Activated CD4-positive, alpha-beta T cell treated with anti-CD3 and anti-CD28 coated beads, Interleukin-2, amount 10 ng/mL, durations not matched to agents 7 days and 5 days (primary cell): ENCODE measurements around the gene SLC1A4. TPM values are rescaled to one million over a fixed set of nuclear protein-coding genes. Genes with fewer than 3 reads are reported as not detected.
"Not testable (repeated sequence)": the region's sequence is repeated elsewhere in the genome, so short reads cannot be mapped to it uniquely, and the experiment has no call there.

Experiments used
- CTCF ChIA-PET: fragments of 350-600 bp; sonication (Branson Sonifier 250); formaldehyde crosslinking; loops from one replicate; lab custom pipeline; 2021; ENCODE audit warnings: antibody characterized with exemption; lab: Charles Lee
- POLR2A ChIA-PET: fragments of 350-600 bp; sonication (Branson Sonifier 250); formaldehyde crosslinking; loops from one replicate; lab custom pipeline; 2021; ENCODE audit warnings: antibody characterized with exemption; lab: Charles Lee
- DNase-seq: peaks from one replicate; pipeline ENCODE4 v3.0.0-alpha.2; 2020
- H3K27ac Mint-ChIP-seq: one replicate; pipeline ENCODE4 v1.8.0; 2021; ENCODE audit warnings: mild to moderate bottlenecking, moderate library complexity, mixed read lengths
- H3K27me3 Mint-ChIP-seq: one replicate; pipeline ENCODE4 v1.8.0; 2021; ENCODE audit warnings: mixed read lengths
- H3K36me3 Mint-ChIP-seq: one replicate; pipeline ENCODE4 v1.8.0; 2021; ENCODE audit warnings: low read depth, mixed read lengths
- H3K4me1 Mint-ChIP-seq: one replicate; pipeline ENCODE4 v1.8.0; 2021; ENCODE audit warnings: mixed read lengths
- H3K4me3 Mint-ChIP-seq: one replicate; pipeline ENCODE4 v1.8.0; 2021; ENCODE audit warnings: mild to moderate bottlenecking, moderate library complexity, mixed read lengths
- H3K9me3 Mint-ChIP-seq: one replicate; pipeline ENCODE4 v1.8.0; 2021; ENCODE audit warnings: mixed read lengths
- total RNA-seq, 2 experiments: library from RNA; stranded (reverse); gene quantifications; one replicate each; pipeline ENCODE4 v1.2.3, GENCODE V29; 2021

SLC1A4 gene
- total RNA-seq, 2 experiments from 2014 or later, result 50.1 to 54.6 TPM

DNA sequence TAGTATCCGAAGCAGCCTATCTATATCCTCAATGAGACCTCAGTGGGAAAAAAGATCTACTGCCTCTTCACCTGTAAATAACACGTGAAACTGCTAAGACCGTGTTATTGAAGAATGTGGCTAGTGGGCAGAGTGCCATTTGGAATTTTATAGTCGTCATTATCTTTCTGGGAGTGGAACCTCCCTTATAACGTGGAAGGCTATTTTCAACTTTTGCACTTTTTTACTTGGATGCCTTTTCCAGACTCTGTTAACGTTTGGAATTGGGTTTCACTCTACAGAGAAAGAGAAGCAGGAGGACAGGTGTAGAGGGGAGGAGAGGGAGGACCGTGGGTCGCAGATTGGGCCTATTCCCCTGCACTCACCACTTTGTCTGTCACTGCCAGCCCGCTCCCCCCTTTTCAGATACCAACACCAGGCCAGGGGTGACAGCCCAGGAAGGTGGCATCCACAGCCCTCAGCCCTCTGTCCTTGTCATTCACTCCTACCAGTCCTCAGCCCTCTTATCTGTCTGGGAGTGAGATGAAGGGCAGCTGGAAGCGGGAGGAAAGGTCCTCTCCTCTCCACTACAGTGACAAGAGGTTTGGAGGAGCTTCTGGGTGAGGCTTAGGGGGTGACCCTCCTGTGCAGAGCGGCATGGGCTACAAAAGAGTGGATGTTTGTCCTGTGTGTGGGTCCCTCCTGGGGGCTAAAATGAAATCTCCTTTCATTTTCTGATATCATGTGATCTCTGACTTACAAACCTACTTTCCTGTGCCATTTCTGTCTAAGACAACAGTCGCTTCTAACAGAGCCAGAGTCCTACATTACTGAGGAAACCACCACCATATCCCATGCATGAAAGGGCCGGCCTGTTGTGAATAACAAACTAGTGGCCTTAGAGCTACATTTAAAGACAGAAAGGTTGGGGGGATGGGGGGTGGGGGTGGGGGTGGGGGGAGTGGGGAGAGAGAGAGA lies 43.1 kb downstream of the SLC1A4 start:
- DNase-seq, result no peak
- CTCF ChIA-PET, result interaction anchor here (0.7 to 5.0 kb wide), 3 partner anchors 23 to 114 kb away, joined by 3 to 26 read pairs (median 3); no protein-coding TSS in a partner anchor
- POLR2A ChIA-PET, result interaction anchor here (0.6 kb wide), 1 partner anchor 11 kb away, joined by 3 read pairs; no protein-coding TSS in a partner anchor
- peak overlapping the region; percentile 44 for H3K27ac Mint-ChIP-seq
- no peaks in the 10 kb centered on the region for H3K36me3 Mint-ChIP-seq
- H3K4me1 Mint-ChIP-seq, result peaks cover 23% of the 10 kb centered on the region
- no peaks in the 10 kb centered on the region for H3K9me3 Mint-ChIP-seq
- peak overlapping the region; percentile 1 for H3K4me3 Mint-ChIP-seq
- no peaks in the 10 kb centered on the region for H3K27me3 Mint-ChIP-seq

DNA sequence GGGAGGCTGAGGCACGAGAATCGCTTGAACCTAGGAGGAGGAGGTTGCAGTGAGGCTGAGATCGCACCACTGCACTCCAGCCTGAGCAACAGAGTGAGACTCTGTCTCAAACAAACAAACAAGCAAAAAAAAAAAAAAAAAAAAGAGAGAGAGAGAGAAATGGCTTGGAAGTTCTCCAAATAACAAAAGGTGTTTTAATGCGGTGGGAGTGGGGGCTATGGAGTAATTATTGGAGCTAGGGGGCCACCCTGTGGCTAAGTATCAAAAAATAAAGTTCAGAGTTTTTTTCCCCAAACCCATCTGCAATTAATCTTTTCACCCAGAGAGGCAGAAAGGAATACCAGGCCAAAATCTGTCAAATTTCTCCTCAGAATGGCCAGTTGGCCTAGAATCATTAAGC lies 44.0 kb downstream of the SLC1A4 start:
- Mint-ChIP-seq H3K36me3 (no peaks in the 10 kb centered on the region), H3K4me1 (peaks cover 23% of the 10 kb centered on the region), H3K4me3 (no peak overlapping the region), H3K27me3 (no peaks in the 10 kb centered on the region), H3K9me3 (no peaks in the 10 kb centered on the region), H3K27ac (no peak overlapping the region)
- no peak for DNase-seq
- ChIA-PET CTCF (interaction anchor here (0.6 to 5.0 kb wide), 7 partner anchors 10 to 362 kb away, joined by 3 to 26 read pairs (median 3); no protein-coding TSS in a partner anchor), POLR2A (interaction anchor here (0.6 kb wide), 2 partner anchors 10 to 110 kb away, joined by 3 to 10 read pairs; no protein-coding TSS in a partner anchor)

- POLR2A ChIA-PET, result interaction anchor here (0.6 kb wide), 1 partner anchor 111 kb away, joined by 10 read pairs; no protein-coding TSS in a partner anchor
- CTCF ChIA-PET, result interaction anchor here (0.6 to 5.0 kb wide), 6 partner anchors 10 to 362 kb away, joined by 3 to 26 read pairs (median 3); no protein-coding TSS in a partner anchor
Measured at GRCh38 chr2:65033667-65034066, 44.5 kb downstream of the SLC1A4 start.

GRCh38 chr2:65035351-65035943 lies 46.2 kb downstream of the SLC1A4 start:
- no peak overlapping the region for H3K27ac Mint-ChIP-seq
- H3K4me1 Mint-ChIP-seq, result peaks cover 27% of the 10 kb centered on the region
- H3K27me3 Mint-ChIP-seq, result no peaks in the 10 kb centered on the region
- no peak overlapping the region for H3K4me3 Mint-ChIP-seq
- POLR2A ChIA-PET, result no interaction called here
- H3K9me3 Mint-ChIP-seq, result no peaks in the 10 kb centered on the region
- DNase-seq, result no peak
- H3K36me3 Mint-ChIP-seq, result no peaks in the 10 kb centered on the region
- CTCF ChIA-PET, result interaction anchor here (0.6 to 5.0 kb wide), 2 partner anchors 56 to 118 kb away, joined by 3 to 26 read pairs; no protein-coding TSS in a partner anchor

More at GRCh38 chr2:65033667-65034066, 44.5 kb downstream of the SLC1A4 start:
- H3K9me3 Mint-ChIP-seq, DNase-seq, H3K27me3 Mint-ChIP-seq, H3K27ac Mint-ChIP-seq, H3K4me3 Mint-ChIP-seq, H3K36me3 Mint-ChIP-seq: not testable (repeated sequence)
- H3K4me1 Mint-ChIP-seq, result peaks cover 23% of the 10 kb centered on the region

DNA sequence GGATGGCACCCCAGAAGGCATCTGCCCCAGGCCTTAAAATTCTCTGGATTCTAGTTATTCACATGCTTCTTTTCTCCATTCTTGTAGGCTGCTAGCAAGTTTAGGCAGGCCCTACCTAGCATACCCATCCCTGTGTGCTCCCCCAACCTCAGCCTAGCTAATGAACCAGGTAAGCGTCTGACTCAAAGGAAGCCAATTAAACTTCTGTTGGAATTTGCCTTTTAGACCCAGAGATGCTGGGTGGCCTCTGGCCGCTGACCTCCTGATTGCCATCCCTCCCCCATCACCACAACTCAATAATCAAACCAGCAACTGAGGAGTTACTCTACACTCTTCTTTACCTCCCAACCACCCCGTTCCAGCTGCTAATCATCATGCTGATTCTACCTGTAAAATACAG lies 48.0 kb downstream of the SLC1A4 start:
- Mint-ChIP-seq H3K9me3 (no peaks in the 10 kb centered on the region), H3K27me3 (no peaks in the 10 kb centered on the region), H3K4me1 (peaks cover 14% of the 10 kb centered on the region), H3K4me3 (no peak overlapping the region), H3K27ac (no peak overlapping the region), H3K36me3 (no peaks in the 10 kb centered on the region)
- ChIA-PET CTCF (interaction anchor here (0.7 to 1.8 kb wide), 2 partner anchors 118 to 119 kb away, joined by 3 to 4 read pairs; no protein-coding TSS in a partner anchor), POLR2A (no interaction called here)
- no peak for DNase-seq

GRCh38 chr2:65039640-65040039 lies 50.4 kb downstream of the SLC1A4 start:
- H3K27ac Mint-ChIP-seq, result no peak overlapping the region
- no peak overlapping the region for H3K4me3 Mint-ChIP-seq
- POLR2A ChIA-PET, result no interaction called here

DNA sequence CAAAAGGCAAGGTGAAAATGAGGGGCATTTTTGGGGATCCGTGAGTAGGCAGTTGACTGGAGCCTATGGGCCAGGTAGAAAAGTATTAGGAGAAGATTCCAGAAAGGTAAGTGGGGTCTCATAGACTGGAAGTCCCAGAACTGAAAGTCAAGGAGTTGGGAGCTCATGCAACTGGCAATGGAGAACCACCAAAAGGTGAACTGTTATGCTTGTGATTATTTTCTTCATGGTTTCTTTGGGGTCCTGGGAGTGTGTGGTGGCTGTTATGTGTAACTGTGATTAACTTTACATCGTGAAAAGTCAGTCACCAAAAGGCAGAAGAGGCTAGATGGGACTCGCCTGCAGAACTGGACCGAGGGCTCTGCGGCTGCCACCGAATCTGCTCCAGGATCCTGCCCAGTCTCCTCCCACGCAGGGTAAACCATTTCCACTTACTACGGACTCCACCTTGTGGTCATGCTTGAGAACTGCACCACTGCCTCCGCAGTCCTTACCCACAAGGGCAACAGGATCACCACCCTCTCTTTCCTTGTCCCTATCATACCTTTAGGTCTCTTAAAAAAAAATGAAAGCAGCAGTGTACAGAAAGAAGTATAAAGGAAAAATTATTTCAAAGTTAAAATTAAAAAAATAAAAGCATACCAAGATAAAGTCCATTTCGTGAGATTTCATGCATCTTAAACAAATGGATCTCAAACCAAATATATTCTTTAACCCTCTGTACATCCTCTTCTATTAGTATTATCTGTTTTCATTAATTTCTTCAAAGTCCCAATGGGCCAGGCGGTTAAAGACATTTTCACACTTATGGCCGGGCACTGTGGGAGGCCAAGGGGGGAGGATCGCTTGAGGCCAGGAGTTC lies 51.4 kb downstream of the SLC1A4 start:
- H3K4me3 Mint-ChIP-seq, result no peak overlapping the region
- ChIA-PET POLR2A (no interaction called here), CTCF (interaction anchor here (0.6 to 1.6 kb wide), 7 partner anchors 15 to 134 kb away, joined by 3 to 7 read pairs (median 3); no protein-coding TSS in a partner anchor)
- peaks cover 9% of the 10 kb centered on the region for H3K9me3 Mint-ChIP-seq
- H3K27ac Mint-ChIP-seq, result no peak overlapping the region
- H3K4me1 Mint-ChIP-seq, result peaks cover 16% of the 10 kb centered on the region
- DNase-seq, result peak; percentile 85
- peaks cover 12% of the 10 kb centered on the region for H3K36me3 Mint-ChIP-seq
- H3K27me3 Mint-ChIP-seq, result no peaks in the 10 kb centered on the region

More at GRCh38 chr2:65039640-65040039, 50.4 kb downstream of the SLC1A4 start:
- peaks cover 7% of the 10 kb centered on the region for H3K9me3 Mint-ChIP-seq
- H3K4me1 Mint-ChIP-seq, result peaks cover 16% of the 10 kb centered on the region
- H3K27me3 Mint-ChIP-seq, result no peaks in the 10 kb centered on the region
- CTCF ChIA-PET, result interaction anchor here (1.2 kb wide), 1 partner anchor 122 kb away, joined by 7 read pairs; no protein-coding TSS in a partner anchor
- no peak for DNase-seq
- peaks cover 9% of the 10 kb centered on the region for H3K36me3 Mint-ChIP-seq

DNA sequence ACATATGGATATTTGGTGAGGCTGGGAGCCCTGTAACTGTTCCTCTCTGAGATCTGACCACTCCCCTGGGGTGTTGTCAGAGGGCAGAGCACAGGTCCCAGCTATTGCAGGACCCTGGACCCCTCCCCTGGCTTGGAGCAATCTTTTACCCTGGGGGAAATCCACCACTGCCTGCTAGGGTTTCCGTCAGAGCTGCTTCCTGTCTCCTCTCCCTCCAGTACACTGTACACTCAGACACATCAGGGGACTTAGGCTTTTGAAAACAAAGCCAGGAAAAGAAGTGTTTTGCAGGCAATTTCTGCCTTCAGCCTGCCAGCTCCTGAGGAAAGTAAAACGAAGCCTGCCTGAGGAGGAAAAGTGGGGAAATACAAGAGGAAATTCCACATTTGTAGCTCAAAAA lies 53.8 kb downstream of the SLC1A4 start:
- CTCF ChIA-PET, result interaction anchor here (0.5 to 3.0 kb wide), 5 partner anchors 9 to 125 kb away, joined by 3 to 19 read pairs (median 4); no protein-coding TSS in a partner anchor

GRCh38 chr2:65044097-65044735 lies 55.0 kb downstream of the SLC1A4 start:
- H3K36me3 Mint-ChIP-seq, result peaks cover 21% of the 10 kb centered on the region
- CTCF ChIA-PET, result interaction anchor here (0.9 to 3.0 kb wide), 4 partner anchors 10 to 127 kb away, joined by 3 to 19 read pairs (median 3); no protein-coding TSS in a partner anchor
- no peak for DNase-seq
- no peak overlapping the region for H3K4me3 Mint-ChIP-seq
- peaks cover 16% of the 10 kb centered on the region for H3K4me1 Mint-ChIP-seq
- H3K9me3 Mint-ChIP-seq, result peaks cover 13% of the 10 kb centered on the region
- POLR2A ChIA-PET, result no interaction called here
- no peak overlapping the region for H3K27ac Mint-ChIP-seq
- no peaks in the 10 kb centered on the region for H3K27me3 Mint-ChIP-seq

More for the DNA sequence above, 53.8 kb downstream of the SLC1A4 start:
- no peak overlapping the region for H3K4me3 Mint-ChIP-seq
- H3K9me3 Mint-ChIP-seq, result peaks cover 9% of the 10 kb centered on the region
- peaks cover 16% of the 10 kb centered on the region for H3K4me1 Mint-ChIP-seq
- H3K36me3 Mint-ChIP-seq, result peaks cover 17% of the 10 kb centered on the region
- no peaks in the 10 kb centered on the region for H3K27me3 Mint-ChIP-seq
- POLR2A ChIA-PET, result interaction anchor here (0.6 to 0.7 kb wide), 2 partner anchors 10 to 17 kb away, joined by 3 read pairs; no protein-coding TSS in a partner anchor
- H3K27ac Mint-ChIP-seq, result no peak overlapping the region
- no peak for DNase-seq

DNA sequence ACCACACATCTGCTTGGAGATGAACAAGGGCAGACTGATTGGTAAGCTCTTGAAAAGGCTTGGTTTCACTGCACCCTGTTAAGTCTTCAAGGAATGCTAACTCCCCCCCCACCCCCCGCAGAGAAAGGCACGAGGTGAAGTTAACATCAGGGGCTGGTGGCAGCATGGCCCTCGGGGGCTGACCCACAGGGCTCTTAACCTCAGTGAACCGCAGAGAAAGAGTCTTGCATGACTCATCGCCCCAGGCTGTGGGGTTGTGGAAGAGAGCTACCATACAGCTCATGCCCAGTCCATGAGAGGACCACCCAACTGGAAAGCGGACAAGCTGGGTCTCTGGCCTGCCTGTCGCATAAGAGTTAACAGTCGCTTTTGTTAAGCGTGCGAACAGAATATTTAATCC lies 56.5 kb downstream of the SLC1A4 start:
- H3K9me3 Mint-ChIP-seq, result peaks cover 13% of the 10 kb centered on the region
- no peak for DNase-seq
- POLR2A ChIA-PET, result no interaction called here
- CTCF ChIA-PET, result interaction anchor here (0.5 to 1.3 kb wide), 4 partner anchors 12 to 194 kb away, joined by 3 to 4 read pairs (median 3); no protein-coding TSS in a partner anchor
- H3K4me3 Mint-ChIP-seq, result no peak overlapping the region
- H3K27ac Mint-ChIP-seq, result no peak overlapping the region
- peaks cover 21% of the 10 kb centered on the region for H3K36me3 Mint-ChIP-seq
- H3K4me1 Mint-ChIP-seq, result peaks cover 10% of the 10 kb centered on the region
- no peaks in the 10 kb centered on the region for H3K27me3 Mint-ChIP-seq
